Mammary epithelial cell (primary cell): ENCODE results near the gene ACTA1.
"Not testable (repeated sequence)": the region's sequence is repeated elsewhere in the genome, so short reads cannot be mapped to it uniquely, and the experiment has no call there.

Experiments used
- CTCF ChIP-seq, 2 donors: IDR thresholded peaks in 1 of 2; conservative IDR thresholded peaks in 1 of 2; 2 replicates each; pipeline ENCODE4 v1.5.1; 2011 to 2012; ENCODE audit warnings: inconsistent platforms in 2 of 2, low read length in 2 of 2, mild to moderate bottlenecking in 2 of 2, control low read depth in 1 of 2, low read depth in 1 of 2; ENCODE audit not compliant: insufficient read depth in 1 of 2; ENCODE audit errors: extremely low read depth in 1 of 2
- EZH2 ChIP-seq: IDR thresholded peaks from 2 replicates; pipeline ENCODE4 v1.6.1; 2012; ENCODE audit warnings: low read length, inconsistent platforms, borderline replicate concordance

- not testable (repeated sequence) for TF ChIP-seq CTCF (conservative IDR thresholded peaks at IDR 0.05 in 1 of 2, IDR thresholded peaks at IDR 0.05 in 1 of 2; ENCODE audit: extremely low read depth in 1 of 2, insufficient read depth in 1 of 2, low read depth in 1 of 2, low read length in 2 of 2); EZH2
These were observed 31.6 kb downstream of the ACTA1 start for GRCh38 chr1:229402329-229402728.
